Mammary epithelial cell (primary cell): ENCODE results near the gene GNG14.

Experiments
- EZH2 ChIP-seq: IDR thresholded peaks from 2 replicates; pipeline ENCODE4 v1.6.1; 2012; ENCODE audit warnings: low read length, inconsistent platforms, borderline replicate concordance
- TF ChIP-seq, protein P1 (sequence below), 2 donors: IDR thresholded peaks in 1 of 2; conservative IDR thresholded peaks in 1 of 2; 2 replicates each; pipeline ENCODE4 v1.5.1; 2011 to 2012; ENCODE audit warnings: inconsistent platforms in 2 of 2, low read length in 2 of 2, mild to moderate bottlenecking in 2 of 2, control low read depth in 1 of 2, low read depth in 1 of 2; ENCODE audit not compliant: insufficient read depth in 1 of 2; ENCODE audit errors: extremely low read depth in 1 of 2

- TF ChIP-seq, protein P1, sequence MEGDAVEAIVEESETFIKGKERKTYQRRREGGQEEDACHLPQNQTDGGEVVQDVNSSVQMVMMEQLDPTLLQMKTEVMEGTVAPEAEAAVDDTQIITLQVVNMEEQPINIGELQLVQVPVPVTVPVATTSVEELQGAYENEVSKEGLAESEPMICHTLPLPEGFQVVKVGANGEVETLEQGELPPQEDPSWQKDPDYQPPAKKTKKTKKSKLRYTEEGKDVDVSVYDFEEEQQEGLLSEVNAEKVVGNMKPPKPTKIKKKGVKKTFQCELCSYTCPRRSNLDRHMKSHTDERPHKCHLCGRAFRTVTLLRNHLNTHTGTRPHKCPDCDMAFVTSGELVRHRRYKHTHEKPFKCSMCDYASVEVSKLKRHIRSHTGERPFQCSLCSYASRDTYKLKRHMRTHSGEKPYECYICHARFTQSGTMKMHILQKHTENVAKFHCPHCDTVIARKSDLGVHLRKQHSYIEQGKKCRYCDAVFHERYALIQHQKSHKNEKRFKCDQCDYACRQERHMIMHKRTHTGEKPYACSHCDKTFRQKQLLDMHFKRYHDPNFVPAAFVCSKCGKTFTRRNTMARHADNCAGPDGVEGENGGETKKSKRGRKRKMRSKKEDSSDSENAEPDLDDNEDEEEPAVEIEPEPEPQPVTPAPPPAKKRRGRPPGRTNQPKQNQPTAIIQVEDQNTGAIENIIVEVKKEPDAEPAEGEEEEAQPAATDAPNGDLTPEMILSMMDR (conservative IDR thresholded peaks at IDR 0.05 in 1 of 2, IDR thresholded peaks at IDR 0.05 in 1 of 2; ENCODE audit: extremely low read depth in 1 of 2, insufficient read depth in 1 of 2, low read depth in 1 of 2, low read length in 2 of 2) = no peak
- TF ChIP-seq EZH2 = no peak
Measured at GRCh38 chr19:12730064-12730463, 42.3 kb downstream of the GNG14 start.
